Kidney epithelial cell (primary cell): ENCODE results near the gene PRRX2. TPM values are rescaled to one million over a fixed set of nuclear protein-coding genes. Genes with fewer than 3 reads are reported as not detected.

Experiments
- DNase-seq: peaks from one replicate; pipeline ENCODE4 v3.0.0-alpha.2; 2010; ENCODE audit warnings: low read depth
- H3K27me3 ChIP-seq: 2 replicates; pipeline ENCODE4 v1.6.0; 2011; ENCODE audit warnings: low read length; ENCODE audit not compliant: control insufficient read depth, insufficient read depth
- H3K36me3 ChIP-seq: 2 replicates; pipeline ENCODE4 v1.5.1; 2011; ENCODE audit warnings: low read length; ENCODE audit not compliant: control insufficient read depth, insufficient read depth
- H3K4me3 ChIP-seq: 2 replicates; pipeline ENCODE4 v1.5.1; 2011; ENCODE audit warnings: low read depth, mild to moderate bottlenecking, control low read depth, low read length
- total RNA-seq: library from RNA; depleted of rRNA; stranded (reverse); fragments of >200 nt; gene quantifications from 2 replicates; pipeline ENCODE4 v1.2.3, GENCODE V29; 2015
- TF ChIP-seq, protein P1 (sequence below): IDR thresholded peaks from 2 replicates; pipeline ENCODE4 v1.5.1; 2011; ENCODE audit warnings: mild to moderate bottlenecking, moderate library complexity, low read length, control low read depth, inconsistent platforms; ENCODE audit not compliant: insufficient read depth, poor library complexity, severe bottlenecking

The PRRX2 gene
- total RNA-seq, 1 donor from 2014 or later, result not detected

GRCh38 chr9:129710169-129710453 is 44.7 kb downstream of the PRRX2 start:
- TF ChIP-seq, protein P1, sequence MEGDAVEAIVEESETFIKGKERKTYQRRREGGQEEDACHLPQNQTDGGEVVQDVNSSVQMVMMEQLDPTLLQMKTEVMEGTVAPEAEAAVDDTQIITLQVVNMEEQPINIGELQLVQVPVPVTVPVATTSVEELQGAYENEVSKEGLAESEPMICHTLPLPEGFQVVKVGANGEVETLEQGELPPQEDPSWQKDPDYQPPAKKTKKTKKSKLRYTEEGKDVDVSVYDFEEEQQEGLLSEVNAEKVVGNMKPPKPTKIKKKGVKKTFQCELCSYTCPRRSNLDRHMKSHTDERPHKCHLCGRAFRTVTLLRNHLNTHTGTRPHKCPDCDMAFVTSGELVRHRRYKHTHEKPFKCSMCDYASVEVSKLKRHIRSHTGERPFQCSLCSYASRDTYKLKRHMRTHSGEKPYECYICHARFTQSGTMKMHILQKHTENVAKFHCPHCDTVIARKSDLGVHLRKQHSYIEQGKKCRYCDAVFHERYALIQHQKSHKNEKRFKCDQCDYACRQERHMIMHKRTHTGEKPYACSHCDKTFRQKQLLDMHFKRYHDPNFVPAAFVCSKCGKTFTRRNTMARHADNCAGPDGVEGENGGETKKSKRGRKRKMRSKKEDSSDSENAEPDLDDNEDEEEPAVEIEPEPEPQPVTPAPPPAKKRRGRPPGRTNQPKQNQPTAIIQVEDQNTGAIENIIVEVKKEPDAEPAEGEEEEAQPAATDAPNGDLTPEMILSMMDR, result no peak
- H3K27me3 ChIP-seq, result no peaks in the 10 kb centered on the region
- no peak overlapping the region for H3K4me3 ChIP-seq
- H3K36me3 ChIP-seq, result no peaks in the 10 kb centered on the region
- DNase-seq, result no peak

- no peak for DNase-seq
- H3K4me3 ChIP-seq, result no peak overlapping the region
- TF ChIP-seq, protein P1, result no peak
Observed at GRCh38 chr9:129712634-129713401, 47.4 kb downstream of the PRRX2 start.

GRCh38 chr9:129713402-129713679 is 47.9 kb downstream of the PRRX2 start:
- DNase-seq, result no peak
- H3K4me3 ChIP-seq, result no peak overlapping the region
- TF ChIP-seq, protein P1, result no peak
- H3K36me3 ChIP-seq, result no peaks in the 10 kb centered on the region
- no peaks in the 10 kb centered on the region for H3K27me3 ChIP-seq

More at GRCh38 chr9:129712634-129713401, 47.4 kb downstream of the PRRX2 start:
- H3K36me3 ChIP-seq, result no peaks in the 10 kb centered on the region
- H3K27me3 ChIP-seq, result no peaks in the 10 kb centered on the region

DNA sequence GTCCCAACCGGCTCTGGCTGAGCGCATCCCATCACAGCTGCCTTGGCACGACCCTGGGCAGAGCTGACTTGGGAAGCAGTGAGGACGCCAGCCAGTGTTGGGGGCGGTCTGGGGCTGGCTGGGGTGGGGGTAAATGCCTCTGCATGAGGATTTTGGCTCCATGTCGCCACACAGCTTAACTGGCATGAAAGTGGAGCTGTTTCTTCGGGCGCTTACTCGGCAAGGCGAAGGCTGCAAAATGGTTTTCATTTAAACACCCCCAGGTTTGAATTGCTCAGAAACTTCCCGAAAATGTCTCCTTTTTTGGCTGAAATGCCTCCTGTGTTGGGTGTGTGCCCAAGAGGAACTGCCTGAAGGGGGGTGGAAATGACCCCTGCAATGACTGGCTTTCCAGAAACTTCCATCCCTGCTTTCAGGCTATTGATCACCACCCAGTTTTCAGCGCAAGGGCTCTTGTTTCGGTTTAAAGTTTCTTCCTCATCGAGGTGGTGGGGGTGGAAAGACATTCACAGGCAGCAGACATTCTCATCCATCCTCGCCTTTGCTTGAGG is 49.1 kb downstream of the PRRX2 start:
- TF ChIP-seq, protein P1, result no peak
- peaks cover 6% of the 10 kb centered on the region for H3K27me3 ChIP-seq
- no peak for DNase-seq
- H3K4me3 ChIP-seq, result no peak overlapping the region
- no peaks in the 10 kb centered on the region for H3K36me3 ChIP-seq

DNA sequence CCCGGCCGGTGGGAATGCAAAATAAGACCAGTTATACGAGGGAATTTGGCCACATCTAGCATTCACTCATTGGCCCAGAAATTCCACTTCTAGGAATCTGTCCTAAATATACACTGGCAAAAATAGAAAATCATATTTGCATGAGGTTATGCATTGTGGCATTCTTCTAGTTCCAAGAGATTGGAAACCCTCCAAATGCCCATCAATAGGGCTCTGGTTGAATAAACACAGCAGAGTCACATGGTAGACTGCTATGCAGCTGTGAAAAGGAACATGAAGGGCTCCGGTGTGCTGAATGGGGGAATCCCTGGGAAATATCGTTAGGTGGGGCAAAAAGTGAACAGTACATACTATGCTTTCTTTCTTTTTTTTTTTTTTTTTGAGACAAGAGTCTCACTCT is 50.6 kb downstream of the PRRX2 start:
- H3K27me3 ChIP-seq, result peaks cover 6% of the 10 kb centered on the region
- no peaks in the 10 kb centered on the region for H3K36me3 ChIP-seq
- H3K4me3 ChIP-seq, result no peak overlapping the region
- TF ChIP-seq, protein P1, result no peak
- DNase-seq, result no peak

- no peak for DNase-seq
- no peak overlapping the region for H3K4me3 ChIP-seq
- no peaks in the 10 kb centered on the region for H3K36me3 ChIP-seq
- TF ChIP-seq, protein P1, result no peak
- H3K27me3 ChIP-seq, result peaks cover 10% of the 10 kb centered on the region
Observed at GRCh38 chr9:129717991-129718390, 52.5 kb downstream of the PRRX2 start.
